DND-41 (cell line): Measurements from ENCODE around the gene CASP6.
"Not testable (repeated sequence)": the region's sequence is repeated elsewhere in the genome, so short reads cannot be mapped to it uniquely, and the experiment has no call there.

Experiments used
- ATAC-seq: fragments of 200-7000 bp; cut with Tn5 transposase; 3 replicates; pipeline ENCODE4 v1.9.1; 2021; ENCODE audit warnings: low read depth; ENCODE audit not compliant: insufficient read depth
- DNase-seq: peaks from one replicate; pipeline ENCODE4 v3.0.0-alpha.2; 2020
- H2AFZ ChIP-seq: 2 replicates; pipeline ENCODE4 v1.6.0; 2012; ENCODE audit warnings: low read depth, low read length
- H3K27ac ChIP-seq: 2 replicates; pipeline ENCODE4 v1.5.1; 2012; ENCODE audit warnings: low read length, inconsistent platforms
- H3K27me3 ChIP-seq: fragments of 200-600 bp; sonication (generic); 2 replicates; pipeline ENCODE4 v1.6.0; 2012; ENCODE audit warnings: low read length, mild to moderate bottlenecking, inconsistent platforms; ENCODE audit not compliant: insufficient read depth, poor library complexity
- H3K36me3 ChIP-seq: 2 replicates; pipeline ENCODE4 v1.5.1; 2012; ENCODE audit warnings: low read length, inconsistent platforms; ENCODE audit not compliant: insufficient read depth
- H3K4me1 ChIP-seq: 2 replicates; pipeline ENCODE4 v1.5.1; 2012; ENCODE audit warnings: mild to moderate bottlenecking, low read length; ENCODE audit not compliant: insufficient read depth
- H3K4me2 ChIP-seq: 2 replicates; pipeline ENCODE4 v1.6.0; 2012; ENCODE audit warnings: mild to moderate bottlenecking, moderate library complexity, low read length, inconsistent platforms; ENCODE audit not compliant: insufficient read depth
- H3K4me3 ChIP-seq, 2 experiments: fragments of 200-600 bp in 1 of 2; shearing (Covaris generic) in 1 of 2; 2 replicates each; pipeline ENCODE4 v1.5.1; 2012 to 2016; ENCODE audit warnings: inconsistent platforms in 2 of 2, low read length in 2 of 2, mild to moderate bottlenecking in 2 of 2, low read depth in 1 of 2, moderate library complexity in 1 of 2
- H3K79me2 ChIP-seq: 2 replicates; pipeline ENCODE4 v1.6.0; 2012; ENCODE audit warnings: low read length, inconsistent platforms; ENCODE audit not compliant: insufficient read depth
- H3K9ac ChIP-seq: 2 replicates; pipeline ENCODE4 v1.6.0; 2012; ENCODE audit warnings: low read depth, mild to moderate bottlenecking, inconsistent platforms, low read length, moderate library complexity
- H3K9me3 ChIP-seq: 2 replicates; pipeline ENCODE4 v1.5.1; 2012; ENCODE audit warnings: low read length, moderate library complexity, mild to moderate bottlenecking, inconsistent platforms; ENCODE audit not compliant: insufficient read depth, severe bottlenecking
- H4K20me1 ChIP-seq: 2 replicates; pipeline ENCODE4 v1.6.0; 2012; ENCODE audit warnings: low read length; ENCODE audit not compliant: insufficient read depth
- EZH2 ChIP-seq: IDR thresholded peaks from 3 replicates; pipeline ENCODE4 v1.6.1; 2012; ENCODE audit warnings: borderline replicate concordance, low read depth, mild to moderate bottlenecking, moderate library complexity, low read length, inconsistent platforms; ENCODE audit not compliant: severe bottlenecking
- TF ChIP-seq, protein P1 (sequence below): IDR thresholded peaks from 2 replicates; pipeline ENCODE4 v1.5.1; 2012; ENCODE audit warnings: borderline replicate concordance, low read length, moderate library complexity, mild to moderate bottlenecking; ENCODE audit not compliant: poor library complexity, severe bottlenecking; ENCODE audit errors: extremely low read depth

CASP6 gene

DNA sequence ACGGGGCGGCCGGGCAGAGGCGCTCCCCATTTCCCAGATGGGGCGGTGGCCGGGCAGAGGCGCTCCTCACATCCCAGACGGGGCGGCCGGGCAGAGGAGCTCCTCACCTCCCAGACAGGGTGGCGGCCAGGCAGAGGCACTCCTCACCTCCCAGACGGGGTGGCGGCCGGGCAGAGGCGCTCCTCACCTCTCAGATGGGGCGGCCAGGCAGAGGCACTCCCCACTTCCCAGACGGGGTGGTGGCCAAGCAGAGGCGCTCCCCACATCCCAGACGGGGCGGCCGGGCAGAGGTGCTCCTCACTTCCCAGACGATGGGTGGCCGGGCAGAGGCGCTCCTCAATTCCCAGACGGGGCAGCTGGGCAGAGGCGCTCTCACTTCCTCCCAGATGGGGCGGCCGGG, 24.8 kb downstream of the CASP6 start:
- H2AFZ ChIP-seq, ATAC-seq, H3K9me3 ChIP-seq, H3K79me2 ChIP-seq, H3K9ac ChIP-seq, H3K27me3 ChIP-seq, H3K4me3 ChIP-seq, H3K4me1 ChIP-seq, DNase-seq, H3K27ac ChIP-seq, H3K4me2 ChIP-seq, H4K20me1 ChIP-seq: not testable (repeated sequence)
- H3K36me3 ChIP-seq = peaks cover 36% of the 10 kb centered on the region

DNA sequence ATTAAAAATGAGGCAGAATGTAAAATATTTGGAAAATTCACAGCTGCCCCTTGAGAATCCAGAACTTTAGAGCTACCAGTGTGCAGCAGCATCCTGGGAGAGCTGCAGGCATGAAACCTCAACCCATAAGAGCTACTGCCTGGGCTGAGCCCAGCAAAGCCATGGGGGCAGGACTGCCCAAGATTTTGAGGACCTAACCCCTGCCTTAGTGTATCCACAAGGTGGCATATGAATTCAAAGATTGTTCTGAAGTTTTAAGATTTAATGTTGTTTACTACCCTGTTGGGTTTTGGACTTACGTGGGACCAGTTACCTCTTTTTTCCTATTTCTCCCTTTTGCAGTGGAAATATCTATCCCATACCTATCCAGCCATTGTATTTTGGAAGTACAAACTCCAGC, 26.4 kb downstream of the CASP6 start:
- Histone ChIP-seq H3K27me3 (no peaks in the 10 kb centered on the region), H3K4me1 (no peaks in the 10 kb centered on the region), H3K4me2 (no peak overlapping the region), H3K4me3 (no peak overlapping the region), H3K79me2 (no peaks in the 10 kb centered on the region), H3K36me3 (peaks cover 37% of the 10 kb centered on the region), H3K27ac (no peak overlapping the region), H3K9me3 (peaks cover 9% of the 10 kb centered on the region), H4K20me1 (no peaks in the 10 kb centered on the region), H2AFZ (no peak overlapping the region), H3K9ac (no peak overlapping the region)
- DNase-seq (no peak), ATAC-seq (no peak)
- TF ChIP-seq EZH2 = no peak
- TF ChIP-seq, protein P1, sequence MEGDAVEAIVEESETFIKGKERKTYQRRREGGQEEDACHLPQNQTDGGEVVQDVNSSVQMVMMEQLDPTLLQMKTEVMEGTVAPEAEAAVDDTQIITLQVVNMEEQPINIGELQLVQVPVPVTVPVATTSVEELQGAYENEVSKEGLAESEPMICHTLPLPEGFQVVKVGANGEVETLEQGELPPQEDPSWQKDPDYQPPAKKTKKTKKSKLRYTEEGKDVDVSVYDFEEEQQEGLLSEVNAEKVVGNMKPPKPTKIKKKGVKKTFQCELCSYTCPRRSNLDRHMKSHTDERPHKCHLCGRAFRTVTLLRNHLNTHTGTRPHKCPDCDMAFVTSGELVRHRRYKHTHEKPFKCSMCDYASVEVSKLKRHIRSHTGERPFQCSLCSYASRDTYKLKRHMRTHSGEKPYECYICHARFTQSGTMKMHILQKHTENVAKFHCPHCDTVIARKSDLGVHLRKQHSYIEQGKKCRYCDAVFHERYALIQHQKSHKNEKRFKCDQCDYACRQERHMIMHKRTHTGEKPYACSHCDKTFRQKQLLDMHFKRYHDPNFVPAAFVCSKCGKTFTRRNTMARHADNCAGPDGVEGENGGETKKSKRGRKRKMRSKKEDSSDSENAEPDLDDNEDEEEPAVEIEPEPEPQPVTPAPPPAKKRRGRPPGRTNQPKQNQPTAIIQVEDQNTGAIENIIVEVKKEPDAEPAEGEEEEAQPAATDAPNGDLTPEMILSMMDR = no peak

DNA sequence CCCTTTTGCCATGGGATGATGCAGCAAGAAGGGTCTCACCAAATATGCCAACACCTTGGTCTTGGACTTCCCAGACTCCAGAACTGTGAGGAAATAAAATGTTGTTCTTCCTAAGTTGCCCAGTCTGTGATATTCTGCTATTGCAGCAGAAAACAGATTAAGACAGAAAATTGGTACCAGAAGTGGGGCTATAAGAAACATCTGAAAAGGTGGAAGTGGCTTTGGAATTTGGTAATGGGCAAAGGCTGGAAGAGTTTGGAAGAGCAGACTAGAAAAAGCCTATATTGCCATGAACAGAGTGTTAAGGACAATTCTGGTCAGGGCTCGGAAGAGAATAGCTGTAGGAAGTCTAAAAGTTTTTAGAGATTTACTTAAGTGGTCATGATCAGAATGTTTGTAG, 27.4 kb downstream of the CASP6 start:
- no peak for ATAC-seq
- Histone ChIP-seq H2AFZ (no peak overlapping the region), H3K4me1 (no peaks in the 10 kb centered on the region), H4K20me1 (no peaks in the 10 kb centered on the region), H3K27ac (no peak overlapping the region), H3K27me3 (no peaks in the 10 kb centered on the region), H3K36me3 (peaks cover 34% of the 10 kb centered on the region), H3K9ac (no peak overlapping the region), H3K9me3 (peaks cover 14% of the 10 kb centered on the region), H3K4me3 (no peak overlapping the region), H3K4me2 (no peak overlapping the region), H3K79me2 (no peaks in the 10 kb centered on the region)
- no peak for DNase-seq
- TF ChIP-seq EZH2 = no peak
- TF ChIP-seq, protein P1 = no peak

DNA sequence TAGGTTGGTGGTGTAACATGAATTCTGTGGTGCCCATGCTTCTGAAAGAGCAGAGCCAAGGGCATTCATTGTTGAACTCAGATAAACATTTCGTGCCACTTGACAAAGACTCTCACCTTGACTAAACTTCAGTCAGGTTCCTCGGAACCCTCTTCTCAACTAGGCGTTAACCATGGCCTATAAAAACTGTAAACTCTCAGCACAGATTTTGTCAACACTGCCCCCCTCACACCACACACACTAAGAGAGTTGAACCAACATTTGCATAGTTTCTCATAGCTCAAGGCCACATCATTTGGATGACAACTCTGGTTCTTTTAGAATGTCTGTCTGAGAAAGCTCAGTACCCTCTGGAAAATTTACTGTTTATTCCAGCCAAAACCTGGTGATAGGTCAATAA, 28.1 kb downstream of the CASP6 start:
- no peak for DNase-seq
- H4K20me1 ChIP-seq = no peaks in the 10 kb centered on the region
- no peak overlapping the region for H3K9ac ChIP-seq
- no peak overlapping the region for H3K4me3 ChIP-seq
- no peak overlapping the region for H3K27ac ChIP-seq
- no peaks in the 10 kb centered on the region for H3K4me1 ChIP-seq
- H3K9me3 ChIP-seq = peaks cover 14% of the 10 kb centered on the region
- no peak for ATAC-seq
- no peaks in the 10 kb centered on the region for H3K27me3 ChIP-seq
- H2AFZ ChIP-seq = no peak overlapping the region
- no peak overlapping the region for H3K4me2 ChIP-seq
- no peaks in the 10 kb centered on the region for H3K79me2 ChIP-seq
- TF ChIP-seq EZH2 = no peak
- TF ChIP-seq, protein P1 = no peak
- H3K36me3 ChIP-seq = peaks cover 34% of the 10 kb centered on the region
